Embryonic facial prominence (tissue), 1 donor: ENCODE results near the gene TBX2.
"Not testable (repeated sequence)": the region's sequence is repeated elsewhere in the genome, so short reads cannot be mapped to it uniquely, and the experiment has no call there.

Source experiments
- DNase-seq: peaks from one replicate; pipeline ENCODE4 v3.0.0-alpha.2; 2016; ENCODE audit errors: extremely low spot score

TBX2 gene

DNA sequence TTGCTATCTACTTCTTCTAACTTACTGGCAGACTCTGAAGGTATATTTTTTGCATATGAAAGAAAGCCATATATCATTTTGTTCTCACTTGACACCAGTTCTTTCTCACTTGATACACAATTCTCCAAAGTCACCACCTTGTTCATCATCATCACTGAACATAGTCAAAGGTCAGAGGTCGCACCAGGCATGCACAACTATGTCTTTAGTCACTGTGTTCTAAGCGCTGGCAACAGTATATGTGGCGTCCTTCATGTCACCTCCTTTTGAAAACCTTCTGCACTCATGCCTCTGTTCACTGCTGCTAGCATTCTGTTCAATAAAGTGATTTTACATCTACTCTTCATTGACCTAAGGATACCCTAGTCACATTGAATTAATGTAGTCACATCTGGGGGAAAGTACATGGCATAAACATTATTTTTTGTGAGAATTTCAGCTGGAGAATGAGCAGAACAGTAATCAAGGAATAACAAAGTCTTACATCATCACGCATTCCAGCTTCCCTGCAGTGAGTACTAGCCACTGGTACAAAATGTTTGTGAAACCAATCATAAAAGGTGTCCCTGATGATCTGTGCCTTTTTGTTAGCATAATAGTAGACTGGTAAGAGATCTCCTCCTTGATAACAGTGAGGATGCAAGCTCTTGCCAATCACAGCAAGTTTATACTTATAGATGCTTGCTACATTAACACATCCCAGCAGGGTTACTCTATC, 32.1 kb downstream of the TBX2 start:
- DNase-seq: no peak

GRCh38 chr17:61436273-61436672, 36.6 kb downstream of the TBX2 start:
- no peak for DNase-seq

GRCh38 chr17:61436995-61437704, 37.5 kb downstream of the TBX2 start:
- no peak for DNase-seq

GRCh38 chr17:61440697-61441096, 41.1 kb downstream of the TBX2 start:
- DNase-seq: no peak

DNA sequence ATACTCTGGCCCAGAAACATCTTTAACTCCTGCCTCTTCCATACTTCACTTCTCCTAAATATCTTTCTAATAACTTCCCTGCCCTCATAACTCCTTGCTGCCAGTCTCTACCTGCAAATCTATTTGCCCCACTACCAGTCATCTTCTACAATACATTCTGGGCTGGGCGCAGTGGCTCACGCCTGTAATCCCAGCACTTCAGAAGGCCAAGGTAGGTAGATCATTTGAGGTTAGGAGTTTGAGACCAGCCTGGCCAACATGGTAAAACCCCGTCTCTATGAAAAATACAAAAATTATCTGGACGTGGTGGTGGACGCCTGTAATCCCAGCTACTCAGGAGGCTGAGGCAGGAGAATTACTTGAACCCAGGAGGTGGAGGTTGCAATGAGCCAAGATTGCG, 41.9 kb downstream of the TBX2 start:
- DNase-seq: not testable (repeated sequence)

- DNase-seq: no peak
Measured at GRCh38 chr17:61442136-61442775, 42.6 kb downstream of the TBX2 start.

DNA sequence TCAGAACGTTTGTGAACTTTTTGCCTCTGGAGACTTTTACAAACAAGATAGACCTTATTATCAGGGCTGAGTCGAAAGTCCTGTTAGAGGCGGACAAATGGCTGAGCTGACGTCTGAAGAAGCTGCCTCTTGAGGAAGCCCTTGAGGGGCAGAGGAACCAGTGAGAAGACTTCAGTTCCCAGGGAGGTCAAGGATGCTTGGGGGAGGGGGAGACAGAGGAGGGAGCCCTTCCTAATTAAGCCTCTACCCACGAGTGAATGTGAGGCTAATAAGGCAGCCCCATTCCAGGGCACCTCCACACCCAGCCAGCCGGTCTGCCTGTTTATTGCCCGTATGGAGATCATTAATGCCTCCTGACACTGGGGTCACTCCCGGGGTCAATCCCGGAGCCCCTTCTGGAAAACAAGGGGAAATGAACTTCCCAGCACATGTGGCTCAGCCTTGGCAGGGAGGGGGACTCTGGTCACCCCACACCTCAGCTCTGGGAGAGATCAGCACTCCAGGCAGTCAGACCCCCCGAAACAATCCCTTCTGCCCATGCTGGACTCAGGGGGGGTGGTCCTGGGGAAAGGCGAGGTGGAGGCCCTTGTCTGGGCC, 43.3 kb downstream of the TBX2 start:
- no peak for DNase-seq

DNA sequence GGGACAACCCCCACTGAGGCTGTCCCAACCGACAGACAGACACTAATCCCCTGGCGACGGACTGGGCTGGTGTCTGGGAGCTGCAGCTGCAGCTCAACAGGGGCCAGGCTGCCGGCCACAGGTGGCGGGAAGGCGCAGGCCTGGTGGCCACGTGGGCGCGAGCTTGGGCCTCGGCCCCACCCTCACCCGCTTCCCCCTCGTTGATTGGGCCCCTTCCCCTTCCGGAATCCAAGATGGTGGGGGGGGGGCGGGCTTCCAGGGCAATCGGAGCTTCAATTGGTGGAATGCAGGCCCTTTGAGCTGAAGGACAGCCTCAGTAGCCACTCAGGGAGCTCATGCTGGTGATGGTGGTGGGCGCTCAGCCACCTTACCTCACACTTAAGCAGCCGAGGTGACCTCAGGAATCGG, 43.8 kb downstream of the TBX2 start:
- no peak for DNase-seq

DNA sequence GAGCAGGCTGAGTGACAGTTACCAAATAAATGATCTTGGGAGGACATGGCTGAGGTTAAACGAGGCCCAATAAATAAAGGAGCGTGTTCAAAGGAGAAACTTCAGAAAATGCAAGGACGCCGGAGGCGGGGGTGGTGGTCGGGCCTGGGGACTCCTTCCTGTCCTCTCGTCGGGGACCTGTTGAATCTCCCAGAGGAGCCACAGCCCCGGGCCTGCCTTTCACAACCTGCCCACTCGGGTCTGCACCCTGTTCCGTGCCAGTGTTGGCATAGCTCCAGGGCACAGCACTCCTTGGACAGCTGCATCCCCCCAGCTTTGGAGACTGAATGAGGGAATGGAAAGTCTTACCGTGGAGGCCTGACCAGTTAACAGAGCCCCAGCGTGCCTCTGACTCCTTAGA, 44.4 kb downstream of the TBX2 start:
- DNase-seq: no peak

DNA sequence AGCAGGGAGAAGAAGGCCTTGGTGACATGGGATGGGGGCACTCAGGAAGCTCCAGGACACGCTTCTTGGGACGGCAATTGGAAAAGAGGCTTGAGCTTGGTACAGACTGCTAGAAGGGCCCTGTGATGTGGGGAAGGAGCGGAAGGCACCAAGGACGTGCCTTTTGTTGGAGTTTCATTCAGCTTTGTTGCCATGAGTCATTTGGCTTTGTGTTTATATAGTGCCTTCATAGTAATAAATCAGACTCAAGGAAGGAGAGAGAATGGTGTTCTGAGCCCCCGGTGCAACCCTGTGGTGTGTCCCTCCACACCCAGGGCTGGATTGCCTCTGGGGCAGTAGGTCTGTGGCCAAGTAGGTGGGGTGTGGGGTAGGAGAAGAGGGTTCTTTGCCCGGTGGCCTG, 45.2 kb downstream of the TBX2 start:
- no peak for DNase-seq

GRCh38 chr17:61447358-61447757, 47.7 kb downstream of the TBX2 start:
- DNase-seq: no peak

DNA sequence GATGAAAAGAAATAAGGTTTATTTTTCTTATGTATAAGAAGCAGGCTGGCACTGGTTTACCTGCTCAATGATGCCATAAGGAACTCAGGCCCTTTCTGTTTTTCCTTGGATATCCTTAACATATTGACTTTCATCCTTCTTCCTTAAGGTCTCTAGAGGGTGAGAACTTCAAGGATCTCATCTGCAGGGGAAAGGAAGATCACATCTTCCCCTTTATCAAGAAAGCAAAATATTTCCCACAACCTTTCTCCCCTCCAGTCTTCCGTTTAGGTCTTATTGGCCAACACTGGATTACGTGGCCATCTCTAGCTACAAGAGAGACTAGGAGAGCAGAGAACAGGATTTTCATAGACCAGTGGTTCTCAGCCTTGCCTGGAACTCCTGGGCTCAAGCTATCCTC, 48.4 kb downstream of the TBX2 start:
- DNase-seq: no peak

- DNase-seq: not testable (repeated sequence)
Measured at GRCh38 chr17:61449140-61449539, 49.5 kb downstream of the TBX2 start.

GRCh38 chr17:61449707-61450640, 50.3 kb downstream of the TBX2 start:
- DNase-seq: no peak

DNA sequence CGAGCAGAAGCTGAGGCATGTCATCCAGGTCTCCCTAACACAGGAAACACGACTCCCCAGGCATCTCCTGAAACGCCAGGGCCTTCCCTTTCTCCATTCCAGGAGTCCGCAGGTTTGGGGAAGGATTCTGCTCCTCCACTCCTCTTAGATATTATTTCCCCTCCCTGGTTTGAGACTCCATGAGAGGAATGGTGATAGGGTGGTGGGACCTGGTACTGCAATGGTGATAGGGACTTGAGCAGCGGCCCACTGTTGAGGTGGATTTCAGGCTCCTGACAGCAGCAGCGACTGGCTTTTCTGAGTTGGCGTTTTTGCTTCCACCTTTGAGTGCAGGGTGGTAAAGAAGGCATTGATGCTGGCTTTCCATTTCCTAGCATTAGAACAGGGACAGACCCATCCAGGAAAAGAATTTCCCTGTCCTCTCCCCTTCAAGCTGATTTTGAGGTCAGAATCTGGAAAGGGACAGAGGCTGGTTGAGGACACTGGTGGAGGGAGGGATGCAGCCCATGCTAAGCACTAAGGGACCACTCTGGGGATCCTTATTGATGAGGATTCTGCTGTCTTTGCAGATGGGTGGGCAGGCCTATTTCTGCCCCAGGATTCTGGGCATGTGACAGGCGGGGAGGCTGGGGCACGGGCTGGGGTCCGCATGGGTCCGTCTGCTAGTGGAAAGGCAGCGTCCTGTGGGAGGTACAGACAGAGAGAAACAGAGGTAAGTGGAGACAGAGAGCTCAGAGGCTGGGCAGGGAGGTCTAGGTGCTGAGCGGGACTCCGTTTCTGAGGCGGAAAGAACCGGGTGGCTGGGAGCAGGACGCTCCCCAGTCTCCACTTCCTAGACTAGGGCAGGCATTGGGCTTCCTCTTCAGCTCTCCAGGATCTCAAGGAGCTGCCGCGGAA, 51.2 kb downstream of the TBX2 start:
- no peak for DNase-seq

DNA sequence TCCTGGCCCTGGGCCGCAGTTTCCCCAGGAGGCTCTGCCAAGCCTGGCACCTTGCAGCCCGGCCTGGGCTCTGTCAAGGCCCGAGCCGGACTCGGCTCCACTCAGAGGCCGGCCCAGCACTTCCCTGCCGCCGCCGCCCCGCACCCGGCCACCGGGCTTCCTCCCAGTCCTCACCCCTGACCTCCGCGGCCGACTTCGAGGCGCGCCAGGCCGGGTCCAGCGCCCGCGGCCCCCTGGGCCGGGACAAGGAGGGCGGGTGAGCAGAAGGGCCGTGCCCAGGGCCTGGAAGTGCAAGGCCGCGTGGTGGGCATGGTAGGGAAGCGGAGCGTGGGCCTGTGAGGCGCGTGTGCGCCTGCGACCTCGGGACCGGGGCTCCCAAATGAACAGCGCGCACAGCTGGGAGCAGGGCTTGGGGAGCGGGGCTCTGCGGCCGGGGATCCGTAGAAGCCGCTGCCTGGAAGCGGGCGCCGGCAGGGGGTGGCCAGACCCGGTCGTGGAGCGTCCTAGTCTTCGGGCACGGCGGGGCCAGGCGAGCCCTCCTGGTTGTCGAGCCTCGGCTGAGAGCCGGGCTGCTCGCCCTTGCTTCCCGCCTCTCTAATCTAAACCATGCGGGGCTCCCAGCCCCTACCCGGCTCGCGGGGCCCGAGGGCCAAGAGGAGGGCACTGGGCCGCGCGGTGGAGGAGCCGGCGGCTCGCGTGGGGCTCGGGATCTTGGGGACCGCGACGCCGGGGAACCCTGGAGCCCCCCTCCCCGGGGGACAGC, 52.1 kb downstream of the TBX2 start:
- DNase-seq: no peak

DNA sequence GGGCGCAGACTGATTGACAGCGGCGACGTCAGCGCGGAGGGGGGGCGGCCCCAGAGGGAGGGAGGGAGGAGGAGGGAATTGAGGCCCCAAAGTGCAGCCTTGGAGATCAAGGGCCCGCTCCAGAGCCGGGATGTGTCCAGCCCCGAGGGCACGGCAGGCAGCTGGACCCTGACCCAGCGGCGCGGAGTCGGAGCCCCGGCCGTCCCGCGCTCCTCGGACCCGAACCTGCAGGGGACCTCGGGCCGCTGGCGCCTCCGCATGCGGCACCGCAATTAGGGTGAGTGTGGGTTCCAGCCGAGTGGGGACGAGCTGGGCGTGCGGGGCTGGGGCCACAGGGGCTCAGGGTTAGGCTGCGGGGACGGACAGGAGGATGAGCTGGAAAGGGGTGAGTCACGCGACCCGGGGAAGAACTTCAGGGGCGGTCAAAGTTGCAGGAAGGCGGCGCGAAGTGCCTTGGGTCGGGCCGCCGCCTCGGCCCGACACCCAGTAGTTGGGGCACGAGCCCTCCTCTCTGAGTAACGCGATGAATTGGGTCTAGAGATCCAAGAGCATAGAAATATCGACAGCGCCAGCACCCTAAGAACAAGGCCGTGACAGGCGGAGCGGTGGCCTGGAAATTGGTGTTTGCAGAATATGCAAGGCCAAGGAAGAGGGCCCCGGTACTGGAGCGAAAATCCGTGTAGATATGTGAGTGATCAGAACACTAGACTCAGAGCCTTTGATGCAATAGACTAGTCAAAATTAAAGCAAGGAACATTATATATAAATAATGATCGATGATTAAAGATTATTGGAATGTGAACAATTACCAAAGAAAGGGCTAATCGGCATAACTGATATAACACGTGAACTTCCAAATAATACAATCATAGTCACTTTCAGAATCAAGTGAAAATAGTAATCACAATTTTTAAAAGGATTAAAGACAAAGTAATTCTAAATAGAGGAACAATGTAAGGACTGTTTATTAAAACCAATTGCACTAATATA, 53.0 kb downstream of the TBX2 start, which contains the start of gene TBX4:
Gene TBX4 (plus strand): TSS at position 122 of the 990 bp plus-strand sequence. CDS start 4,069 bp downstream, outside the sequence.
- DNase-seq: no peak
